ENCODE measurements around the gene STBD1. TPM values are rescaled to one million over a fixed set of nuclear protein-coding genes. Genes with fewer than 3 reads are reported as not detected.

Gene STBD1
- total RNA-seq, 1 donor from 2014 or later: 0.35 TPM

- peaks cover 9% of the 10 kb centered on the region for H3K27me3 Mint-ChIP-seq
- peaks cover 5% of the 10 kb centered on the region for H3K36me3 Mint-ChIP-seq (ENCODE audit: low read depth)
- H3K27ac Mint-ChIP-seq: peak overlapping the region; percentile 66
- H3K4me3 Mint-ChIP-seq: no peak overlapping the region
- intact Hi-C loops (cut with micrococcal nuclease): loop anchor here (1.0 to 10.0 kb wide), 7 partner anchors 53 to 1286 kb away; partner anchors contain the start of genes CXCL10 and SDAD1
- H3K4me1 Mint-ChIP-seq: peaks cover 39% of the 10 kb centered on the region
- peaks cover 17% of the 10 kb centered on the region for H3K9me3 Mint-ChIP-seq
- peak; percentile 82 for DNase-seq
Observed at GRCh38 chr4:76301068-76301774, 5.3 kb upstream of the STBD1 start.

DNA sequence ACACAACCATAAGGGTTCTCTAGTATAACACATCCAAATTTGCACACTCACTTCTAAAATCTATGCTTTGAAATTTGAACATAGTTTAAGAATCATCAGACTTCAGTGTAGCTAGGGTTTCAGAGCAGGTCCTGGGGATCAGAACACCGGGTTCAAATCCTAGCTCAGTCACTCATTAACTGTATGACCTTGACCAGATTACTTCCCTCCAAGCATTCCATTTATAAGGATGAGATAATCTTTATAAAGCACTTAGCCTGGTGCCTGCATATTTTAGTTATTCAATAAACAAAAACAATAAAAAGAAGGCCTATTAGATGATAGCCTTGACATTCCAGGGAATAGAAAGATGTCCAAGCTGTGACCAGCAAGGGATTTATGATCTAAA lies 4.8 kb upstream of the STBD1 start:
- Mint-ChIP-seq H3K27me3 (peaks cover 6% of the 10 kb centered on the region), H3K9me3 (peaks cover 14% of the 10 kb centered on the region), H3K36me3 (ENCODE audit: low read depth) (peaks cover 5% of the 10 kb centered on the region), H3K27ac (no peak overlapping the region), H3K4me1 (peaks cover 41% of the 10 kb centered on the region), H3K4me3 (no peak overlapping the region)
- no peak for DNase-seq
- intact Hi-C loops (cut with micrococcal nuclease): loop anchor here (1.0 to 10.0 kb wide), 7 partner anchors 53 to 1286 kb away; partner anchors contain the start of genes CXCL10 and SDAD1

DNA sequence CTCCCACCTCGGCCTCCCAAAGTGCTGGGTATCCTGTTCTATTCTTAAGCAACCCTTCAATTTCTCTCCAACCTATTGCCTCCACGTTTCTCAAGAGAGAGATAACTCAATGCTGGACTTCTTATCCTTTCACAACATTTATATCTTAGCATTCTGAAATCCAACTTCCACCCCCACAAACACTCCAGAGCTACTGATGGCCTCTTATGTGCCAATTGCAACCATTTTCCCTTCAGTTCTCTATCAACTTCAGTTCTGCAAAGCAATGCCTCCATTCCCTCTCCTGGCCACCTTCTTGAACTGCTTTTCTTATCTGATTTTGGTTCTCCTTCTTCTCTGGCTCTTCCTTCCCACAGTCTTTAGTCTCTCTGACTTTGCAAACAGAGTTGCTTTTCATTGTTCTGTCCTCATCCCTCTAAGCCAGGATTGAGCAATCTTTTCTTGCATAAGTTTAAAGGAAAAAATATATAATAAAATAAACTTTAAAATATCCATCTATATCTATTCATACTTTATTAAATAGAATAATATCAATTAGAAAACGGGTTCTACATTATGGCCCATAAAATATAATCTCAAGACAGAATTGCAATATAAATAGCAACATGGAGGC lies 3.6 kb upstream of the STBD1 start:
- intact Hi-C loops (cut with micrococcal nuclease): loop anchor here (5.0 to 10.0 kb wide), 5 partner anchors 106 to 1284 kb away; partner anchors contain the start of genes CXCL10 and SDAD1
- no peak for DNase-seq
- peaks cover 3% of the 10 kb centered on the region for H3K36me3 Mint-ChIP-seq (ENCODE audit: low read depth)
- H3K9me3 Mint-ChIP-seq: peaks cover 9% of the 10 kb centered on the region
- H3K4me1 Mint-ChIP-seq: peaks cover 41% of the 10 kb centered on the region
- no peak overlapping the region for H3K4me3 Mint-ChIP-seq
- peaks cover 13% of the 10 kb centered on the region for H3K27me3 Mint-ChIP-seq
- no peak overlapping the region for H3K27ac Mint-ChIP-seq

DNA sequence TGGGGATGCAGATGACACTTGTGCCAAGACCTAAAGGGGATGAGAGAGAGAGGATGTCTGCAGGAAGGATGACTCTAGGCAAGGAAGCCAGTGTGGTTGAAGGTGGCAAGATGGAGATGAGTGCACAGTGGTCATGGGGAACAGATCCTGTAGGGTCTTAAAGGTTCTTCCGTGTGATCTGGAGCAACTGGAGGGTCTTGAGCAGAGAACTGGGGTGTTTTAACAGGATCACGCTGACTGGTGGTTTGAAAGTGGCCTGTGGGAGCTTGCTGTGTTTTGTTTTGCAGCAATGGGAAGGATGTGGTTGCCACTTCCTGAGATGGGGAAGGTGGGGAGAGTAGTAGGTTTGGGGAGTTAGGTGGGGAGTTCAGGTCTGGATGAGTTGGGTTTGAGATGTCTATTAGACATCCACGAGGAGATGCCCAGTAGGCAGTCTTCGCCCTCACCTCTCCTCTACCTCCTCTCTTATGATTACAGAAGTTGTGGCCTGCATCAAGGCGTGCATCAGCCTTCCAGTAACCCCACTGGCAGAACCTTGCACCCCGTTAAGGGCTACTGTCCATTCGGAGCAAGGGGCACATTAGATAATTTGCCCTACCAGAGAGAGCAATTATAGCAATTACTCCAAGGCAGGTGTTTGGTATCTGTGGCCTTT lies 1.4 kb upstream of the STBD1 start:
- Mint-ChIP-seq H3K4me3 (peak overlapping the region; percentile 68), H3K36me3 (ENCODE audit: low read depth) (peaks cover 5% of the 10 kb centered on the region), H3K9me3 (peaks cover 5% of the 10 kb centered on the region), H3K27ac (peak overlapping the region; percentile 43), H3K4me1 (peaks cover 41% of the 10 kb centered on the region), H3K27me3 (peaks cover 28% of the 10 kb centered on the region)
- DNase-seq: peak; percentile 76
- intact Hi-C loops (cut with micrococcal nuclease): loop anchor here (10.0 kb wide), 2 partner anchors 280 to 310 kb away; partner anchors contain the start of genes CXCL10 and SDAD1

DNA sequence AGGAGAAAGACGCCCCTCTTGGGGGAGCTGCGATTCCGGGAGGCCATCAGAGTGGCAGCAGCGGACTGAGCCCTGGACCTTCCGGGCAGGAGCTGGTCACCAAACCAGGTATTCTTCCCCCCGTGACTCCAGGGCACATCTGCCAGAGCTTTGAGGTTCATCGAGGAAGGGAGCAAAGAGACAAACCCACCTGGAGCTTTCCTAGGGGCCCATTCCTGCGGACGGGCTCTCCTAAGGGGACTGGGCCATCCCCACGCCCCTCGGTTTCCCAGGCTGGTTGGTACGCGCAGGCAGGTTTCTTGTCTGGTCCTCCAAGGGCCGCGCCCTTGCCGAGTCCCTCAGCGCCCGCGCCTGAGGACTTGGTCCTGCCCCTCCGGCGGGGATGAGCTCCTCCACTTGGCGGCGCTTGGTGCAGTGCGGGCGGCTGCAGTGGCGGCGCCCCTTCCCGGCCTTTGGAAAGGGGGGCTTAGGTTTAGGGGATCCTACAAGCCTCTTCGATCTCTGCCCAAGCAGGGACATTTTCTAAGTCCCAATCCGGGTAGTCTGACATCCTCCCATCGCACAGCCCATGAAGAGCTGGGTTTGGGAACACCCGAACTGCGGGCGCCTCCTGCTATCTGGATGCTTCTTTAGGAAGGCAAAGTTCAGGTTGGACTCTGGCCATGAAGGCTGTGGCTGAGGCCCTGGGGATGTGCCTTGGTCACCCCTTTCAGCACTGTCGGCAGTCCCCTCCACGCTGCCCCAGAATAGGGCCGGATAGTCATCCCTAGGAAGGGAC lies 538 bp downstream of the STBD1 start:
- Mint-ChIP-seq H3K36me3 (ENCODE audit: low read depth) (peaks cover 5% of the 10 kb centered on the region), H3K27me3 (peaks cover 36% of the 10 kb centered on the region), H3K4me3 (peak overlapping the region; percentile 68), H3K9me3 (no peaks in the 10 kb centered on the region), H3K27ac (no peak overlapping the region), H3K4me1 (peaks cover 26% of the 10 kb centered on the region)
- intact Hi-C loops (cut with micrococcal nuclease): loop anchor here (2.0 to 10.0 kb wide), 3 partner anchors 94 to 312 kb away; partner anchors contain the start of genes CXCL10, SCARB2 and SDAD1
- DNase-seq: peak; percentile 72

DNA sequence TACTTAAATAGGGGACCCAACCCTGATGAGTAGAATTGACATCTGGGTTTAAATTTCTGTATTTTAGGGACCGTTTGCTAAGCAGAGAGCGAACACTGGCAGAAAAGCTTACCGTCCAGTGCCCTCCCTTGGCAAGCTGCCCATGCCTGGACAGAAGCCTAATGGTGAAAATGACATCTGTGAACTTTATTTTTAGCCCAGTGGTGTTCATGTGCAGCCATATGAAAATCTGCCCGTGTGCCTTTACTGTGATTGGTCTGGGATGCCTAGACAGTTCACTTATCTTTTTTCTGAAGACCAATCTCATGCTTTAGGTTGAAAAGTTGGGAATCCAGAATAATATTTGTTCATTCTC lies 1.1 kb downstream of the STBD1 start:
- intact Hi-C loops (cut with micrococcal nuclease): loop anchor here (2.0 to 10.0 kb wide), 3 partner anchors 95 to 313 kb away; partner anchors contain the start of genes CXCL10, SCARB2 and SDAD1
- Mint-ChIP-seq H3K36me3 (ENCODE audit: low read depth) (peaks cover 5% of the 10 kb centered on the region), H3K27ac (no peak overlapping the region), H3K4me3 (peak overlapping the region; percentile 68), H3K9me3 (no peaks in the 10 kb centered on the region), H3K4me1 (peaks cover 22% of the 10 kb centered on the region), H3K27me3 (peaks cover 36% of the 10 kb centered on the region)
- DNase-seq: no peak

GRCh38 chr4:76308548-76308947 lies 2.0 kb downstream of the STBD1 start:
- no peaks in the 10 kb centered on the region for H3K9me3 Mint-ChIP-seq
- H3K36me3 Mint-ChIP-seq (ENCODE audit: low read depth): peaks cover 5% of the 10 kb centered on the region
- peaks cover 33% of the 10 kb centered on the region for H3K27me3 Mint-ChIP-seq
- no peak overlapping the region for H3K27ac Mint-ChIP-seq
- intact Hi-C loops (cut with micrococcal nuclease): loop anchor here (10.0 kb wide), 2 partner anchors 284 to 314 kb away; partner anchors contain the start of genes CXCL10 and SDAD1
- H3K4me1 Mint-ChIP-seq: peaks cover 16% of the 10 kb centered on the region
- no peak overlapping the region for H3K4me3 Mint-ChIP-seq
- peak; percentile 56 for DNase-seq

DNA sequence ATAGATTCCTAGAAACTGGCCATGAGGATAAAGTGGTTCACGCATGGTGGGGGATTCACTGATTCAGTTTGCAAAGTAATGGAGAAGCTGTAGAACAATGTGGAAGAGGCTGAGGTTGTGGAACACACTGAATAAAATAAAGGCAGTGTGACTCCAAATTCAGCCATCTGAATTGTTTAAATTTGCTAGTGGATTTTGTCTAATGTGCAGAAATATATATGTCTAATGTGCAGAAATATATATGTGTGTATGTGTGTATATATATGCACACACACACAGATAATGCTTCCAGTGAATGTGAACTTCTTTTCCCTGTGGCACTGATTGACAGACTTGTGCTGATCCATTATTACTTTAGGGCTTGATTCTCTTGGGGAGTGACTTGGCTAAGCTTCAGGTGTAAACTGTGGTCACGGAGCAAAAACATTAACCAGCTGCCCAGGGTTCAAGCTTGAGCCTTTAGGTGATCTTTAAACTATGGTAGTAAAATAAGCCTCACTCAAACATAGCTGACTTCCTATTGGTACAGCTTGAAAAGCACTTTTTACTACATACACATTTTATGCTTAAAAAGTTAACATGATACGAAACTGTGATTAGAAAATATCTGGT lies 3.5 kb downstream of the STBD1 start:
- H3K4me3 Mint-ChIP-seq: no peak overlapping the region
- no peak for DNase-seq
- intact Hi-C loops (cut with micrococcal nuclease): loop anchor here (10.0 kb wide), 2 partner anchors 285 to 315 kb away; partner anchors contain the start of genes CXCL10 and SDAD1
- H3K27me3 Mint-ChIP-seq: peaks cover 32% of the 10 kb centered on the region
- H3K4me1 Mint-ChIP-seq: peaks cover 10% of the 10 kb centered on the region
- no peak overlapping the region for H3K27ac Mint-ChIP-seq
- no peaks in the 10 kb centered on the region for H3K9me3 Mint-ChIP-seq
- H3K36me3 Mint-ChIP-seq (ENCODE audit: low read depth): peaks cover 5% of the 10 kb centered on the region

DNA sequence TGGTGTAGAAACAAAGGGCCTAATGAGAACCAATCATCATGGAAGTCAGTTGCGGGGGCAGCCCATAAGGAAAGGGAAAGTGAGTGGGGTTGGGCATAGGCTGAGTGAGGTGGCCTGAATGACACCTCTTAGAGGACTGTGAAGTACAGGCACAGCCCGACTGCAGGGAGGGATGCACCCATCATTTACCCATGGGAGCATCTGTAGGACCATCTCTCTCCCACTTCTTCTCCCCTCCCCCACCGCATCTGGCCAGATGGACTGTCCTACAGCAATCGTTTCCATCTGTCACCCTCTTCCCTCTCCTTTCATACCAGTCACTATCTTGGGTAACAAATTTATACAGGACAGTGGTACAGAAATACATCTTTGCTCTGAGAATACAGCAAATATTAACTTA lies 4.2 kb downstream of the STBD1 start:
- Mint-ChIP-seq H3K27ac (no peak overlapping the region), H3K9me3 (peaks cover 6% of the 10 kb centered on the region), H3K4me1 (peaks cover 4% of the 10 kb centered on the region), H3K36me3 (ENCODE audit: low read depth) (peaks cover 5% of the 10 kb centered on the region), H3K27me3 (peaks cover 34% of the 10 kb centered on the region), H3K4me3 (no peak overlapping the region)
- intact Hi-C loops (cut with micrococcal nuclease): no loop called here
- DNase-seq: no peak

DNA sequence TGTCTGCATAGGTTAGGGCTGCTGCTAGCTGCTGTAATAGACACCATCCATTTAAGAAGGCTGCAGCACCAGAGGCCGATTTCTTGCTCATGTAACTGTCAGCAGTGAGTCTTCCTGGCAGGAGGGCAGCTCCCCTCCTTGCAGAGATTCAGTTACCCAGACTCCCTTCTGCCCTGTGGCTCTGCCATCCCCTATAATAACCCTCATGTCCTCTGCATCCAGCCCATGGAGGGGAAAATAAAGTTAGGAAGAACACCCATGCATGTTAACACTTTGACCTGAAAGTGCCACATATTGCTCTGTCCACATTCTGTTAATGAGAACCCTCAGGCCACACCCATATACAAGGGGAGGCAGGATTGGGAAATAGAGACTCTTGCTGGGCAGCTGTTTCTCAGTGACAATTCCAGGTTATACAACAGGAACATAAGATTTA lies 5.4 kb downstream of the STBD1 start:
- intact Hi-C loops (cut with micrococcal nuclease): no loop called here

DNA sequence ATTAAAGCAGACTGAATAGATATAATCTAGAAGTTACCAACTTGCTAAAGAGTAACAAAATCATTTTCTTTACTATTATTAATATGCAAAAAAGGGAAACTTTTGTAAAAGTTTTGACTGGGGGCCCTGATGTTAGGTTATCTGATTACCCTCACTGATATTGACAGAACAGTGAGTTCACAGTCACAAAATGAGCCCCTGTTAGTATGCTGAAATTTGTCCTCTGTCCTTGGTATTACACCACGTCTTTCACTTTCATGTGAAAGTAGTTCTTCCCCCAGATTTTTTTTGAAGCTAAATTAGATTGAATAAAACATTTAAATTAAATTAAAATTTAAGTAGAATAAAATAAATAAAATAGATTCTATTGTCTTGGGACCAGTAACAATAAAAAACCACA lies 5.9 kb downstream of the STBD1 start:
- Mint-ChIP-seq H3K9me3 (peaks cover 21% of the 10 kb centered on the region), H3K27me3 (peaks cover 44% of the 10 kb centered on the region), H3K36me3 (ENCODE audit: low read depth) (peaks cover 5% of the 10 kb centered on the region), H3K4me3 (no peak overlapping the region), H3K4me1 (no peaks in the 10 kb centered on the region), H3K27ac (no peak overlapping the region)
- no peak for DNase-seq
- intact Hi-C loops (cut with micrococcal nuclease): no loop called here

More for the DNA sequence above, 5.4 kb downstream of the STBD1 start:
- Mint-ChIP-seq H3K4me1 (no peaks in the 10 kb centered on the region), H3K4me3 (no peak overlapping the region), H3K9me3 (peaks cover 17% of the 10 kb centered on the region), H3K27ac (no peak overlapping the region), H3K36me3 (ENCODE audit: low read depth) (peaks cover 5% of the 10 kb centered on the region), H3K27me3 (peaks cover 45% of the 10 kb centered on the region)
- DNase-seq: no peak

GRCh38 chr4:76313547-76313946 lies 7.0 kb downstream of the STBD1 start:
- intact Hi-C loops (cut with micrococcal nuclease): no loop called here
- Mint-ChIP-seq H3K9me3 (peaks cover 26% of the 10 kb centered on the region), H3K4me3 (no peak overlapping the region), H3K27me3 (peaks cover 43% of the 10 kb centered on the region), H3K36me3 (ENCODE audit: low read depth) (peaks cover 5% of the 10 kb centered on the region), H3K27ac (no peak overlapping the region), H3K4me1 (no peaks in the 10 kb centered on the region)
- no peak for DNase-seq

Measured in activated CD4-positive, alpha-beta T cell treated with anti-CD3 and anti-CD28 coated beads, Interleukin-2, amount 10 ng/mL, durations not matched to agents 24 days and 14 days (primary cell).